ENCODE data around the gene MFN1. TPM values are rescaled to one million over a fixed set of nuclear protein-coding genes. Genes with fewer than 3 reads are reported as not detected.

Gene MFN1
- total RNA-seq, 4 donors from 2014 or later, result 32.8 to 48.6 (median 37.3) TPM

DNA sequence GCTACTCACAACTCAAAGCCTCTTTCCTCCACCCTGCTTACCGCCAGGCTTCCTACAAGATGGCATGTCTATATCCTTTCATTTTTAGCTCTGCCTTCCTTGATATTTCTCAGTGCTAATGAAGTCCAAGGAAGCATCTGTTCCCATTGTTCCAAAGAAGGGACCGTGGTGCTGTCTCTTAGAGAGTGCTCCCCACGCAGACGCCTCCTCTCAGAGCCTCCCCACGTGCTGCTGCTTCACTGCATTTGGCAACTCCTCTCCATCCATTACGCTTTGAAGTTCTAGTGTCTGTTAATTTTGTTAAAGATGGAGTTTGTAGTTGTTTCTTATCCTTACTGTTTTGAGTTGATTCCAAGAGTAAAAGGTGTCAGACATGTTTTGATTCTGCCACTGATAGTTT is 77.6 kb downstream of the MFN1 start:
- WGBS, result 93% methylated on average over 6 of the region's 6 CpGs
- no peak overlapping the region for H3K4me3 ChIP-seq
- no peak for TF ChIP-seq POLR2AphosphoS5 (IDR thresholded peaks at IDR 0.05)
- no peak for TF ChIP-seq EP300 (IDR thresholded peaks at IDR 0.05)
- TF ChIP-seq, protein P1, sequence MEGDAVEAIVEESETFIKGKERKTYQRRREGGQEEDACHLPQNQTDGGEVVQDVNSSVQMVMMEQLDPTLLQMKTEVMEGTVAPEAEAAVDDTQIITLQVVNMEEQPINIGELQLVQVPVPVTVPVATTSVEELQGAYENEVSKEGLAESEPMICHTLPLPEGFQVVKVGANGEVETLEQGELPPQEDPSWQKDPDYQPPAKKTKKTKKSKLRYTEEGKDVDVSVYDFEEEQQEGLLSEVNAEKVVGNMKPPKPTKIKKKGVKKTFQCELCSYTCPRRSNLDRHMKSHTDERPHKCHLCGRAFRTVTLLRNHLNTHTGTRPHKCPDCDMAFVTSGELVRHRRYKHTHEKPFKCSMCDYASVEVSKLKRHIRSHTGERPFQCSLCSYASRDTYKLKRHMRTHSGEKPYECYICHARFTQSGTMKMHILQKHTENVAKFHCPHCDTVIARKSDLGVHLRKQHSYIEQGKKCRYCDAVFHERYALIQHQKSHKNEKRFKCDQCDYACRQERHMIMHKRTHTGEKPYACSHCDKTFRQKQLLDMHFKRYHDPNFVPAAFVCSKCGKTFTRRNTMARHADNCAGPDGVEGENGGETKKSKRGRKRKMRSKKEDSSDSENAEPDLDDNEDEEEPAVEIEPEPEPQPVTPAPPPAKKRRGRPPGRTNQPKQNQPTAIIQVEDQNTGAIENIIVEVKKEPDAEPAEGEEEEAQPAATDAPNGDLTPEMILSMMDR (IDR thresholded peaks at IDR 0.05), result no peak
- TF ChIP-seq POLR2A (IDR thresholded peaks at IDR 0.05; ENCODE audit: low read depth), result no peak
- no peak for DNase-seq (ENCODE audit: extremely low spot score)
- H3K36me3 ChIP-seq, result peaks cover 11 to 39% (median 29%) of the 10 kb centered on the region in 4 donors
- H3K27me3 ChIP-seq, result no peaks in the 10 kb centered on the region
- H3K27ac ChIP-seq (replicated peaks in 1 of 4), result no peak overlapping the region
- intact Hi-C loops (cut with DNase I), result no loop called here
- peaks cover 25 to 41% (median 26%) of the 10 kb centered on the region in 4 donors for H3K4me1 ChIP-seq
- H3K9me3 ChIP-seq, result no peaks in the 10 kb centered on the region

DNA sequence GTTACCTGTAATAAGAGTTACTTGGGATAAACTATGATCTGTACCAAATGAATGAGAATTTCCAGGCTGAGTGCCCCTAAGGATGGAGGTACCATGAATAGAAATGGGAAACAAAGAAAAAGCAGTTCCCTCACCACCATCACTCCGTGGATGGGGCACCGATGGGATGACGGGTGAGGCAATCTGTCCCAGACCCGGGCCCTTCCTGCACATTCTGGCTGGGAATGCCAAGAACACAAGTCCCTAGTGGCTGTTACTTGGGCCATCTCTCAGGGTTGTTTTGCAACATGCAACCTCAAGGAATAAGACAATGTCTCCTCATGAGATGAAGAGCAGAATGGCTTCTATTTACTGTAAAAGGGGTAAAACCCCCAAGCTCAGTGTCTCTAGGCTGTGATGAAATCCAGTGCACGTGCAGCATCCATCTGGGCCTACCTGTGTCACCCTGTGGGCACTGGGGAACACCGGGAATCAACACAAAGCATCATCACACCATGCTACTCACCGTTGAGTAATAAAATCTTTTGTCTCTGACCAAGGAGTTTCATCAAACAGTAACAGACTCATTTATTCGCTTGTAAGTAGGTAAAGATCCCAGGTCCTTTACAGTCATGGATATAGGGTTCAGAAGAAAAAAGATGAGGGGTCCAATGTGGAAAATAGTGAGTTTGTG is 81.5 kb downstream of the MFN1 start:
- DNase-seq (ENCODE audit: extremely low spot score), result no peak
- WGBS, result 92% methylated on average over 8 of the region's 8 CpGs
- peaks cover 51 to 62% (median 55%) of the 10 kb centered on the region in 4 donors for H3K4me1 ChIP-seq
- H3K4me3 ChIP-seq, result no peak overlapping the region
- TF ChIP-seq EP300 (IDR thresholded peaks at IDR 0.05) (no peak), POLR2AphosphoS5 (IDR thresholded peaks at IDR 0.05) (no peak), POLR2A (IDR thresholded peaks at IDR 0.05; ENCODE audit: low read depth) (no peak)
- TF ChIP-seq, protein P1 (IDR thresholded peaks at IDR 0.05), result no peak
- intact Hi-C loops (cut with DNase I), result no loop called here
- H3K27me3 ChIP-seq, result no peaks in the 10 kb centered on the region
- H3K9me3 ChIP-seq, result no peaks in the 10 kb centered on the region
- H3K27ac ChIP-seq (replicated peaks in 1 of 4), result no peak overlapping the region
- H3K36me3 ChIP-seq, result peaks cover 11 to 29% (median 17%) of the 10 kb centered on the region in 4 donors

DNA sequence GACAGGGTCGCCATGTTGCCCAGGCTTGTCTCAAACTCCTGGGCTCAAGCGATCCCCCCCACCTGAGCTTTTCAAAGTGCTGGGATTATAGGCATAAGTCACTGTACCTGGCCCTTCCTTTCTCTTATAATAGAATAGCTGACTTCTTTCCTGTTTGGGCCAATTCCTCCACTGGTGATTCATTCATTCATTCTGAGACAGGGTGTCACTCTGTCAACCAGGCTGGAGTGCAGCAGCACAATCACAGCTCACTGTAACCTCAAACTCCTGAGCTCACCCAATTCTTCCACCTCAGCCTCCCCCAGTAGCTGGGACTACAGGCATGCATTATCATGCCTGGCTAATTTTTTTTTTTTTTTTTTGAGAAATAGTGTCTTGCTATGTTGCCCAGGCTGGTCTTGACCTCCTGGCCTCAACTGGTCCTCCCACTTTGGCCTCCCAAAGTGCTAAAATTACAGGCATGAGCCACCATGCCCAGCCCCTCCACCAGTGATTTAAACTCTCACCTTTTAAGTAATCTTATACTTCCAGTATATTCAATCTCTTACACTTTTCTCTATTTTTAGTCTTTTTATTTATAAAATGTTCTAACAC is 82.9 kb downstream of the MFN1 start:
- no peak for DNase-seq (ENCODE audit: extremely low spot score)
- TF ChIP-seq, protein P1 (IDR thresholded peaks at IDR 0.05), result no peak
- no peak for TF ChIP-seq EP300 (IDR thresholded peaks at IDR 0.05)
- no peak for TF ChIP-seq POLR2AphosphoS5 (IDR thresholded peaks at IDR 0.05)
- no peak for TF ChIP-seq POLR2A (IDR thresholded peaks at IDR 0.05; ENCODE audit: low read depth)
- 96% methylated on average over 2 of the region's 2 CpGs for WGBS
- H3K9me3 ChIP-seq, result no peaks in the 10 kb centered on the region
- peaks cover under 1 to 15% (median 6%) of the 10 kb centered on the region in 4 donors for H3K36me3 ChIP-seq
- no peak overlapping the region for H3K27ac ChIP-seq (replicated peaks in 1 of 4)
- no peak overlapping the region for H3K4me3 ChIP-seq
- intact Hi-C loops (cut with DNase I), result no loop called here
- peaks cover 59 to 74% (median 66%) of the 10 kb centered on the region in 4 donors for H3K4me1 ChIP-seq
- H3K27me3 ChIP-seq, result no peaks in the 10 kb centered on the region

DNA sequence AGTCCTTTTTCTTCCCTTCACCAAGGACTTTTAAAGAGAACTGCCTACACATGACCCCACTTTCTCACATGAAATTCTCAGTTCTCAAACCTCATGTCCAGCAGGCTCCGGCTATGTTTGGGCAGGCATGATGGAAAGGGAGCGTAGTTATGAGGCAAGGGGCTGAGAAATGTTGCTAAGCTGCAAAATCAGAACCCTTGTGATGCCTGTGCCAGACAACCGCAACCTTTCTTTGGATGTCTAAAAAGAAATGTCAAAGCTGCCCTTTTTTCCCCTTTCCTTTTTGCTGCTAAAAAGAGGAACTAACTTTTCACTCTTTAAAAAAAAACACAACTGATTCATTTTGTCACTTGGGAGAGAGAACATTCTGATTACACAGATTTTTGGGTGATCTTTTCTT is 84.5 kb downstream of the MFN1 start:
- Histone ChIP-seq H3K27ac (replicated peaks in 1 of 4) (peak overlapping the region in 2 of 4 donors; percentile 27 to 48), H3K4me3 (no peak overlapping the region), H3K36me3 (peaks cover 0 to 8% (median 0%) of the 10 kb centered on the region in 4 donors), H3K27me3 (no peaks in the 10 kb centered on the region), H3K9me3 (no peaks in the 10 kb centered on the region), H3K4me1 (peaks cover 69 to 85% (median 81%) of the 10 kb centered on the region in 4 donors)
- WGBS, result 52% methylated on average over 3 of the region's 3 CpGs
- intact Hi-C loops (cut with DNase I), result no loop called here
- TF ChIP-seq POLR2AphosphoS5 (IDR thresholded peaks at IDR 0.05) (no peak), POLR2A (IDR thresholded peaks at IDR 0.05; ENCODE audit: low read depth) (no peak), EP300 (IDR thresholded peaks at IDR 0.05) (no peak)
- TF ChIP-seq, protein P1 (IDR thresholded peaks at IDR 0.05), result no peak
- no peak for DNase-seq (ENCODE audit: extremely low spot score)

Data from esophagus muscularis mucosa (tissue), 4 donors.